ENCODE measurements around the gene COMT.

Gene COMT

GRCh38 chr22:19970031-19970478, 28.5 kb downstream of the COMT start:
- no peak for DNase-seq (ENCODE audit: low read depth)

GRCh38 chr22:19970479-19971275, 29.1 kb downstream of the COMT start:
- DNase-seq (ENCODE audit: low read depth) = no peak

- no peak for DNase-seq (ENCODE audit: low read depth)
Observed at GRCh38 chr22:19971276-19972124, 29.9 kb downstream of the COMT start.

GRCh38 chr22:19972251-19972650, 30.7 kb downstream of the COMT start:
- no peak for DNase-seq (ENCODE audit: low read depth)

- DNase-seq (ENCODE audit: low read depth) = no peak
Observed at GRCh38 chr22:19972652-19973550, 31.3 kb downstream of the COMT start.

GRCh38 chr22:19973551-19974267, 32.1 kb downstream of the COMT start:
- no peak for DNase-seq (ENCODE audit: low read depth)

- DNase-seq (ENCODE audit: low read depth) = no peak
Observed at GRCh38 chr22:19974268-19974861, 32.8 kb downstream of the COMT start.

- DNase-seq (ENCODE audit: low read depth) = no peak
Observed at GRCh38 chr22:19974935-19975706, 33.5 kb downstream of the COMT start.

GRCh38 chr22:19975707-19976035, 34.1 kb downstream of the COMT start:
- DNase-seq (ENCODE audit: low read depth) = no peak

GRCh38 chr22:19976671-19977070, 35.1 kb downstream of the COMT start:
- no peak for DNase-seq (ENCODE audit: low read depth)

GRCh38 chr22:19977296-19978243, 36.0 kb downstream of the COMT start:
- DNase-seq (ENCODE audit: low read depth) = no peak

GRCh38 chr22:19978748-19979147, 37.2 kb downstream of the COMT start:
- DNase-seq (ENCODE audit: low read depth) = no peak

- DNase-seq (ENCODE audit: low read depth) = no peak
Observed at GRCh38 chr22:19979712-19980493, 38.3 kb downstream of the COMT start.

- no peak for DNase-seq (ENCODE audit: low read depth)
Observed at GRCh38 chr22:19980766-19981165, 39.2 kb downstream of the COMT start.

- DNase-seq (ENCODE audit: low read depth) = no peak
Observed at GRCh38 chr22:19981171-19981960, 39.8 kb downstream of the COMT start.

- DNase-seq (ENCODE audit: low read depth) = no peak
Observed at GRCh38 chr22:19981961-19982920, 40.7 kb downstream of the COMT start.
